ENCODE results near the gene SURF1. TPM values are rescaled to one million over a fixed set of nuclear protein-coding genes. Genes with fewer than 3 reads are reported as not detected.
A peak's percentile ranks its signal among the peaks of the same experiment; 100 is the strongest.

SURF1 gene
- total and polyA plus RNA-seq, 4 experiments from 2014 or later, result 54.3 to 114 (median 83.2) TPM

- DNase-seq, result peak in 1 of 5 donors; percentile 39
- Mint-ChIP-seq H3K27me3 (no peaks in the 10 kb centered on the region), H3K27ac (peak overlapping the region in 6 of 7 donors; percentile 23 to 85 (median 54)), H3K9me3 (peaks cover 0 to 2% (median 0%) of the 10 kb centered on the region in 8 donors), H3K4me1 (peaks cover 16 to 41% (median 30%) of the 10 kb centered on the region in 4 donors), H3K4me3 (peak overlapping the region in 3 of 8 donors; percentile 59 to 81 (median 59)), H3K36me3 (peaks cover 17 to 51% of the 10 kb centered on the region in 2 donors)
- no peaks in the 10 kb centered on the region for H3K9me3 ChIP-seq (ENCODE audit: control insufficient read depth in 1 of 2, low read length in 2 of 2)
- CTCF ChIA-PET (ENCODE audit: partially characterized antibody), result interaction anchor here (1.1 to 3.7 kb wide), 2 partner anchors 12 to 47 kb away, joined by 4 to 20 read pairs; no protein-coding TSS in a partner anchor
- peaks cover 51% of the 10 kb centered on the region for H3K36me3 ChIP-seq (ENCODE audit: insufficient read depth, low read length)
- H3K27ac ChIP-seq (ENCODE audit: low read depth, low read length), result no peak overlapping the region
- POLR2A ChIA-PET (ENCODE audit: partially characterized antibody), result interaction anchor here (1.3 to 18.1 kb wide), 3 partner anchors 11 to 329 kb away, joined by 3 to 437 read pairs (median 7); partner anchors contain the start of genes GTF3C5, MED22, RPL7A and STKLD1
- intact Hi-C loops (cut with micrococcal nuclease), result loop anchor here (5.0 kb wide), 1 partner anchor 118 kb away; the partner anchor contains the start of gene SLC2A6
- H3K4me3 ChIP-seq (ENCODE audit: low read length in 2 of 2), result no peak overlapping the region
- no peaks in the 10 kb centered on the region for H3K27me3 ChIP-seq (ENCODE audit: insufficient read depth, low read length)
- H3K4me1 ChIP-seq (ENCODE audit: insufficient read depth, low read length), result peaks cover 33% of the 10 kb centered on the region
Observed at GRCh38 chr9:133359399-133360175, 3.3 kb upstream of the SURF1 start.

DNA sequence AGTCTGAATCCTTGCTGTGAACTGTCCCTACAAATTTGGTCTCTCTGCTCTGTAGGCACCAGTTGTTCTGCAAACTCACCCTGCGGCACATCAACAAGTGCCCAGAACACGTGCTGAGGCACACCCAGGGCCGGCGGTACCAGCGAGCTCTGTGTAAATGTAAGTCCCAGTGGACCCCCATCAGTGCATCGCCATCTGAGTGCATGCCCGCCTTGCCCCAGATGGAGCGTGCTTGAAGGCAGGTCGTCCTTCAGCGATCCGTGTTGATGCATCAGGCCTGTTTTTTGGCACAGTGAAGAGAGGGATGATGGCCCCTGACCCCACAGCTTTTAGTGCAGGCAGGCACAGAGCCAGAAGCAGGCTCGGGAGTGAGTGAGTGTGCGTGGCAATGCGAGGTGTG lies 1.4 kb upstream of the SURF1 start:
- Histone ChIP-seq H3K4me1 (ENCODE audit: insufficient read depth, low read length) (peaks cover 33% of the 10 kb centered on the region), H3K36me3 (ENCODE audit: insufficient read depth, low read length) (peaks cover 43% of the 10 kb centered on the region), H3K27ac (ENCODE audit: low read depth, low read length) (peak overlapping the region; percentile 1), H3K4me3 (ENCODE audit: low read length in 2 of 2) (no peak overlapping the region), H3K9me3 (ENCODE audit: control insufficient read depth in 1 of 2, low read length in 2 of 2) (no peaks in the 10 kb centered on the region), H3K27me3 (ENCODE audit: insufficient read depth, low read length) (no peaks in the 10 kb centered on the region)
- Mint-ChIP-seq H3K4me1 (peaks cover 14 to 44% (median 30%) of the 10 kb centered on the region in 4 donors), H3K36me3 (peaks cover 12 to 44% of the 10 kb centered on the region in 2 donors), H3K9me3 (peaks cover 0 to 2% (median 0%) of the 10 kb centered on the region in 8 donors), H3K4me3 (peak overlapping the region; percentile 64 to 89 (median 79)), H3K27ac (peak overlapping the region in 6 of 7 donors; percentile 77 to 92 (median 90)), H3K27me3 (no peaks in the 10 kb centered on the region)
- intact Hi-C loops (cut with micrococcal nuclease), result loop anchor here (2.0 to 5.0 kb wide), 2 partner anchors 21 to 120 kb away; partner anchors contain the start of genes SLC2A6 and SURF6
- ChIA-PET POLR2A (ENCODE audit: partially characterized antibody) (interaction anchor here (2.2 to 18.1 kb wide), 4 partner anchors 10 to 59 kb away, joined by 12 to 437 read pairs (median 27); partner anchors contain the start of genes MED22, REXO4, RPL7A and STKLD1), CTCF (ENCODE audit: partially characterized antibody) (interaction anchor here (0.9 to 3.9 kb wide), 7 partner anchors 9 to 171 kb away, joined by 3 to 51 read pairs (median 5); partner anchors contain the start of genes MED22 and RPL7A)
- no peak for DNase-seq

GRCh38 chr9:133355881-133356357 lies 368 bp downstream of the SURF1 start:
- DNase-seq, result peak in 1 of 5 donors; percentile 10

GRCh38 chr9:133354766-133355165 lies 1.5 kb downstream of the SURF1 start:
- Histone ChIP-seq H3K9me3 (ENCODE audit: control insufficient read depth in 1 of 2, low read length in 2 of 2) (no peaks in the 10 kb centered on the region), H3K27me3 (ENCODE audit: insufficient read depth, low read length) (no peaks in the 10 kb centered on the region), H3K4me1 (ENCODE audit: insufficient read depth, low read length) (peaks cover 38% of the 10 kb centered on the region), H3K36me3 (ENCODE audit: insufficient read depth, low read length) (peaks cover 44% of the 10 kb centered on the region), H3K4me3 (ENCODE audit: low read length in 2 of 2) (no peak overlapping the region), H3K27ac (ENCODE audit: low read depth, low read length) (peak overlapping the region; percentile 76)
- peak overlapping the region; percentile 23 to 92 (median 86) for H3K4me3 Mint-ChIP-seq
- peaks cover 17 to 53% of the 10 kb centered on the region in 2 donors for H3K36me3 Mint-ChIP-seq
- ChIA-PET CTCF (ENCODE audit: partially characterized antibody) (interaction anchor here (1.1 to 3.9 kb wide), 3 partner anchors 11 to 18 kb away, joined by 3 to 51 read pairs (median 3); no protein-coding TSS in a partner anchor), POLR2A (ENCODE audit: partially characterized antibody) (interaction anchor here (1.4 to 18.1 kb wide), 4 partner anchors 7 to 206 kb away, joined by 4 to 437 read pairs (median 27); partner anchors contain the start of genes MED22, REXO4, RPL7A and STKLD1)
- H3K4me1 Mint-ChIP-seq, result peaks cover 15 to 51% (median 30%) of the 10 kb centered on the region in 4 donors
- no peaks in the 10 kb centered on the region for H3K27me3 Mint-ChIP-seq
- H3K9me3 Mint-ChIP-seq, result peaks cover 0 to 1% (median 0%) of the 10 kb centered on the region in 8 donors
- intact Hi-C loops (cut with micrococcal nuclease), result loop anchor here (5.0 kb wide), 1 partner anchor 123 kb away; the partner anchor contains the start of gene SLC2A6
- H3K27ac Mint-ChIP-seq, result peak overlapping the region in 6 of 7 donors; percentile 12 to 93 (median 92)
- DNase-seq, result peak in 1 of 5 donors; percentile 5

More at GRCh38 chr9:133355881-133356357, 368 bp downstream of the SURF1 start:
- Histone ChIP-seq H3K36me3 (ENCODE audit: insufficient read depth, low read length) (peaks cover 43% of the 10 kb centered on the region), H3K9me3 (ENCODE audit: control insufficient read depth in 1 of 2, low read length in 2 of 2) (no peaks in the 10 kb centered on the region), H3K4me1 (ENCODE audit: insufficient read depth, low read length) (peaks cover 33% of the 10 kb centered on the region), H3K4me3 (ENCODE audit: low read length in 2 of 2) (peak overlapping the region; percentile 61 to 73), H3K27ac (ENCODE audit: low read depth, low read length) (peak overlapping the region; percentile 76), H3K27me3 (ENCODE audit: insufficient read depth, low read length) (no peaks in the 10 kb centered on the region)
- CTCF ChIA-PET (ENCODE audit: partially characterized antibody), result interaction anchor here (0.8 to 3.9 kb wide), 6 partner anchors 8 to 173 kb away, joined by 3 to 51 read pairs (median 4); partner anchors contain the start of genes MED22 and RPL7A
- H3K27ac Mint-ChIP-seq, result peak overlapping the region; percentile 69 to 93 (median 92)
- H3K36me3 Mint-ChIP-seq, result peaks cover 8 to 46% of the 10 kb centered on the region in 2 donors
- POLR2A ChIA-PET (ENCODE audit: partially characterized antibody), result interaction anchor here (0.5 to 18.1 kb wide), 10 partner anchors 8 to 812 kb away, joined by 3 to 437 read pairs (median 4); partner anchors contain the start of genes MED22, REXO4, RPL7A and STKLD1
- peak overlapping the region; percentile 85 to 92 (median 88) for H3K4me3 Mint-ChIP-seq
- no peaks in the 10 kb centered on the region for H3K27me3 Mint-ChIP-seq
- intact Hi-C loops (cut with micrococcal nuclease), result loop anchor here (1.0 to 5.0 kb wide), 5 partner anchors 8 to 121 kb away; partner anchors contain the start of genes MED22, RPL7A, SLC2A6 and STKLD1
- peaks cover 0 to 2% (median 0%) of the 10 kb centered on the region in 8 donors for H3K9me3 Mint-ChIP-seq
- peaks cover 15 to 44% (median 26%) of the 10 kb centered on the region in 4 donors for H3K4me1 Mint-ChIP-seq

DNA sequence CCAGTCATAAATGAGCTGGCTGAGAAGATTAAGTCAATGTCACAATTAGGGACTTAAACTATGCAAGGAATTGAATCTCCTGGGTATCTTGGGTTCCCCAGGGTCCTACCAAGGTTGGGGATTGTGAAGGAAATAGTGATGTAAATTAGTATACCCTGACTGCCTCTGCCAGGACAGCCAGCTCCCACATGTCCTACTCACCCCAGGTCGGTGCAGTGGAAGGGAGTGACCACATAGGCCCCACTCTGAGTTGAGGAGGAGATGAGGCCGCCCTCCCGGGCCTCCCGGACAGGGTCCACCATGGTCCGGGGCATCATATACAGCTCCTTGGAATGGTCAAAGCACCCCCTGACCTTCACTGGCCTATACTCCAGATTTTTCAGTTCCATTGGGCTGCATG lies 2.7 kb downstream of the SURF1 start:
- ChIA-PET POLR2A (ENCODE audit: partially characterized antibody) (interaction anchor here (18.1 kb wide), 1 partner anchor 17 kb away, joined by 437 read pairs; the partner anchor contains the start of genes STKLD1 and SURF4), CTCF (ENCODE audit: partially characterized antibody) (no interaction called here)
- no peaks in the 10 kb centered on the region for H3K27me3 ChIP-seq (ENCODE audit: insufficient read depth, low read length)
- Mint-ChIP-seq H3K27ac (peak overlapping the region in 3 of 7 donors; percentile 61 to 92 (median 80)), H3K36me3 (peaks cover 28 to 56% of the 10 kb centered on the region in 2 donors), H3K4me1 (peaks cover 24 to 56% (median 37%) of the 10 kb centered on the region in 4 donors), H3K27me3 (no peaks in the 10 kb centered on the region), H3K4me3 (peak overlapping the region in 1 of 8 donors; percentile 39), H3K9me3 (no peaks in the 10 kb centered on the region)
- H3K27ac ChIP-seq (ENCODE audit: low read depth, low read length), result no peak overlapping the region
- H3K4me1 ChIP-seq (ENCODE audit: insufficient read depth, low read length), result peaks cover 46% of the 10 kb centered on the region
- H3K4me3 ChIP-seq (ENCODE audit: low read length in 2 of 2), result no peak overlapping the region
- H3K36me3 ChIP-seq (ENCODE audit: insufficient read depth, low read length), result peaks cover 43% of the 10 kb centered on the region
- peak in 1 of 5 donors; percentile 20 for DNase-seq
- intact Hi-C loops (cut with micrococcal nuclease), result no loop called here
- no peaks in the 10 kb centered on the region for H3K9me3 ChIP-seq (ENCODE audit: control insufficient read depth in 1 of 2, low read length in 2 of 2)

DNA sequence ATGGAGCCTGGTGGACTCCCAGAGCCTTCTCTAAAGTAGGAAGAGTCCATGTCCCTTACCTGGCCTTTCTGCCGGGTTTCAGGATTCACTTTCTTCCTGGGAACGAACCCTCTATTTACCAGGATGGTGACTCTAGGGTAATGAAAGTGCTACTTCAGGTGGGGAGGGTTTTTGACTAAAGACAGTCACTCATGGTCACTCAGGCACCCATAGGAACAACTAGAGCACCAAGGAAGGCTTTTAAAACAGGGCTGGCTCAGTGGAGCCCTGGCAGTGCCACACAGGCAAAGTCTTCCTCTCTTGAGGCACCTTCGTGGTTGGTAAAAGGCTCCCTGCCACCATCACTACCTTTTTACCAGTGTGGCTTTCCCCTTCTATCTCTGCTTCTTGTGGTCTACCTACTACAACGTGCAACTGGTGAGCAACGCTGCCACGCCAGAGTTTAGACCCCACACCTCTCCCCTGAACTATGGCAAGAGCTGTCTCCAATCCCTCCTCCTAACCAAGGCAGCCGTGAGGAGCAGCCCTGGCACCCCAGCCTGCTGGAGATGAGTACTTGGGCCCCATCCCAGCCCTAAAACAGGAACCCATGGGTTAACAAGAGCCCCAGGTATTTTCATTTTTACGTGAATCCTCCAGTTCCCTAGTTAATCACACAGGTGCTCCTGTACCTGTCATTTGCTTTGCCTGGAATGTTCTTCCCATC lies 3.5 kb downstream of the SURF1 start:
- ChIA-PET POLR2A (ENCODE audit: partially characterized antibody) (interaction anchor here (1.0 to 18.1 kb wide), 2 partner anchors 18 to 163 kb away, joined by 3 to 437 read pairs; partner anchors contain the start of genes STKLD1 and SURF4), CTCF (ENCODE audit: partially characterized antibody) (interaction anchor here (2.7 kb wide), 1 partner anchor 18 kb away, joined by 15 read pairs; no protein-coding TSS in a partner anchor)
- Mint-ChIP-seq H3K27ac (peak overlapping the region in 3 of 7 donors; percentile 10 to 92 (median 80)), H3K4me3 (peak overlapping the region in 2 of 8 donors; percentile 10 to 39), H3K9me3 (no peaks in the 10 kb centered on the region), H3K4me1 (peaks cover 20 to 56% (median 35%) of the 10 kb centered on the region in 4 donors), H3K36me3 (peaks cover 33 to 59% of the 10 kb centered on the region in 2 donors), H3K27me3 (no peaks in the 10 kb centered on the region)
- H3K27me3 ChIP-seq (ENCODE audit: insufficient read depth, low read length), result no peaks in the 10 kb centered on the region
- intact Hi-C loops (cut with micrococcal nuclease), result no loop called here
- no peak overlapping the region for H3K4me3 ChIP-seq (ENCODE audit: low read length in 2 of 2)
- peak in 1 of 5 donors; percentile 22 for DNase-seq
- H3K27ac ChIP-seq (ENCODE audit: low read depth, low read length), result no peak overlapping the region
- no peaks in the 10 kb centered on the region for H3K9me3 ChIP-seq (ENCODE audit: control insufficient read depth in 1 of 2, low read length in 2 of 2)
- H3K4me1 ChIP-seq (ENCODE audit: insufficient read depth, low read length), result peaks cover 39% of the 10 kb centered on the region
- peaks cover 43% of the 10 kb centered on the region for H3K36me3 ChIP-seq (ENCODE audit: insufficient read depth, low read length)

All from CD4-positive, alpha-beta memory T cell (primary cell).